GM19328 (cell line): ENCODE data around the gene DNASE1L2.

Experiments
- ATAC-seq: cut with Tn5 transposase; IDR thresholded peaks from one replicate; pipeline ENCODE4 v1.9.1; 2021; ENCODE audit warnings: mild to moderate bottlenecking, moderate library complexity; ENCODE audit not compliant: unreplicated experiment

DNASE1L2 gene

DNA sequence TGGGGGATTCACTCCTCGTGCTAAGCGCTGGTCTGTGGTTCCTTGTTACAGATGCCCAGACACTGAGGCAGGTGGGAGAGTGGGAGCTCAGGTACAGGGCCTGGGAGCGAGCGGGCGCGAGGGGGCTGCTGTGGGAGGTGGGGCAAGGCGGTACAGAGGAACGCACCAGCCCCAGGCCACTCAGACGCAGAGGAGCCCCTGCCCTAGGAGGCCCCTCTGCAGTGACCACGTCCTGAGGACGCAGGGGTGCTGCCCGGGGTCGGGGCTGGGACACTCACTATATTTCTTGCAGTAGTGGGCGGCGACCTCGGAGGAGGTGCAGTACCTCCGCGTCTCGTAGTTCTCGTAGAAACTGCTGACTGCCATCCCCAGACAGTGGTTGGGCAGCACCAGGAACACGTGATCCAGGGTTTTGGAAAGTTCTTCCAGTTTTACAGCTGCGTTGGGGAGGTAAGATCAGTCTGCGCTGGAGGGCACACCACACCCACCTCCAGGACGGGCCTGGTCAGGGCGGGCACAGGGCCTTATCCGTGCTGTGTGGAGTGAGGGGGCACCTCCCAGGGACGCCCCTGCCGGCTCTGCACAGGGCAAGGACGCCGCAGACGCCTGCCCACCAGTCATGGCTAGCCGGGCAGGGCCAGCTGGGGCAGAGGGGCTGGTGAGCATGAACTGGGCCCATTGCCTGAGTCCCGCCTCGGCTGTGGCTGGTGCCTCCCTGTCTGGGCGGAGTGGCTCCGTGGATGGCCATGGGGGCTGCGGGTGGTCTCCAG lies 47.9 kb downstream of the DNASE1L2 start:
- no peak for ATAC-seq

DNA sequence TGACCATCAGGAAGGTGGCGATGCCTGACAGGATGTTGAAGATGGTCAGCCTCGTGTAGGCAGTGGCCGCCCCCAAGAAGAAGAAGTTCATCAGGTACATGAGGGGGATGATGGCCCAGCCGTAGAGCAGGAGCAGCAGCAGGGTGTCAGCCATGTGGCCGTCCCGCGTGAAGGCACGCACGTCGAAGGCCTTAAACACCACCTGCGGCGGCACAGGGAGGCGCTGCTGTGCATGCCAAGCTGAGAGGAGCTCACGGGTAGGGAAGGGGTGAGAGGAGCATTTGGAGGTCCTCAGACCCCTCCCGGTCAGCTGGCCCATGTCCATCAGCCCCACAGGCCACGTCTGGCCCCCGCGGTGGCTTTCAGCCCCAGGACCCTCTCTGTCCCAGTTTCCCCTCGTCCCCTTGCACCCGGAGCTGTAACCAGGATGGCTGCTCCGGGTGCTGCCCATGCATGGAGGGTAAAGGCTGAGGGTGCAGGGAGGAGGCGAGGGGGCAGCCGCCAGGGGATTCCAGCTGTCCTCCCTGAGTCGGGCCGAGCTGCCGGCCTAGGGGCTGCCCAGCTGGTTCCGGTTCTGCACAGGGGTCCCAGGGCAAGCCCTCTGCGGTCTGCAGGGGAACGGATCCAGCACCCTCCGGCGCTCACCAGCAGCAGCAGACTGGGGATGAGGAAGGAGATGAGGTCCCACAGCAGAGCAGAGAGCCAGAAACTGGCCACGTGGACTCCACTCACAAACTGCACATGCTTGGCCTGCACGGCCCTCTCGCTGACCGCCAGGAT lies 48.7 kb downstream of the DNASE1L2 start:
- no peak for ATAC-seq

DNA sequence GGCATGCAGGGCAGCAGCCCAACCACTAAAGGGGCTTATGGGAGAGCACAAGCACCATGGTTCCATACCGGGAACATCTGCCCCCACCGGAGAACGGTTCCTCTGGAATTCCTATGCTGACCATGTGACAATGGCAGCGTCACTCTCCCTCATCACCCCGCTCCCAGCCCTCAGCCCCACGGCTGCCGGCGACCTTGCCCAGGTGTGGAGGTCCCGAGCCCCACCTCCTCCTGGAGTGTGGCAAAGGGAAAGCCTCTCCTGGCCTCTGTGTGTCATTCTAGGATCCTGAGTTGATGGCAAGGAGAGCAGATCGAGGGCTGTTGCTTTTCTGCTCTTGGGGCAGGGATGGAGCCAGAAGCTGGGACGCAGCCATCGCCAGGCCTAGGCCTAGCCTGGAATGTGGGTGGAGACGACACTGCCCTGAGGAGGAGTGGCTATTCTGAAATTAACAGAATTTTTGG lies 49.5 kb downstream of the DNASE1L2 start:
- ATAC-seq: no peak

DNA sequence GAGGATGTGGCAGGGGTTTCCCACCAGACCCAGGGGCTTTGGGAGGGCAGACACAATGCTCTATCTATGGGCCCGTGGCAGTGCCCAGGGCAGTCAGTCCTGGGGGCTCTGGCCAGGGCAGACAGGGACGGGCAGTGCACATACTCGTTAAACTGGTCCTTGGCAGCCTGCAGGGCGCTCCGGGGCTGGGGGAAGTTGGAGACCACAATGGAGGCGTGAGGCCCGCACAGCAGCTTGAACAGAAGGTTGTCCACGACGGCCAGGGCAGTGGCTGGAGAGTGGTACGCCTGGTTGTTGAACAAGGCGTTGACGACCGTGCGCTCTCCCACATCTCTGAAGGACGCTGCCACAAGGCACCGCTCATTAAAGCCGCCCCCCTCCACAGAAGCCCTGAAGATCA lies 50.3 kb downstream of the DNASE1L2 start:
- ATAC-seq: no peak

DNA sequence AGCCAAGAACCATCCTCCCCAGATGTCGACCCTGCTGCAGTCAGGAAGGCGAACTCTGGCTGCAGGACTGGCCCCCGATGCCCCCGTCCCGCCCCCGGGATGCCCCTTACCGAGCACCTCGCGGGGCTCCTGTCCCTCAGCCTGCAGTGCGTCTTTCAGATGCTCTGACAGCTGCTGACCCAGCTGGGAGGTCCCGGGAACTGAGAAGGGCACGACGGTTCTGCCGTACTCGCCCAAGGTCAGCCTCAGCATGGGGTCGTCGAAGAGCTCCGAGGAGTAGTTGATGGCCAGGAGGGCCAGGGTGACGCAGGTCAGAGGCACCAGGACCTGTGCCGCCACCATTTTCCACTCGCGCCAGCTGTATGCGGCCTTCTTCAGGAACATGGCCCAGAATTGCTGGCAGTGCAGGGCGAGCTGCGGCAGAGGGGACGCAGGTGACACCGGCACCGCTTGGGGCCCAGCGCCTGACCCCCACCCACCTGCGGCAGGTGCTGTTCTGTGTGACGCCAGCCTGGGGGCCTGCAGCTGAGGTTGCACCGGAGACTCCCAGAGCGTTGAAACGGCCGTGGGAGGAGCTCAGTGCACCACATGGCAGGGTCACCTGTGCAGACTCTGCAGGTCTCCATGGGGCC lies 51.8 kb downstream of the DNASE1L2 start:
- ATAC-seq: no peak
